Frontal cortex (tissue), 4 donors: ENCODE measurements around the gene CRYBA4. TPM values are rescaled to one million over a fixed set of nuclear protein-coding genes. Genes with fewer than 3 reads are reported as not detected.
"Not testable (repeated sequence)": the region's sequence is repeated elsewhere in the genome, so short reads cannot be mapped to it uniquely, and the experiment has no call there.

Experiments
- DNase-seq, 2 donors: peaks; one replicate each; pipeline ENCODE4 v3.0.0; 2012; ENCODE audit warnings: low spot score in 2 of 2
- FAIRE-seq: peaks from 2 replicates; lab custom pipeline; 2012; peaks lifted over from hg19 to GRCh38; lab: Jason Lieb, UNC
- total RNA-seq: library from RNA; depleted of rRNA; stranded (reverse); fragments of >200 nt; gene quantifications from one replicate; pipeline ENCODE4 v1.2.3, GENCODE V29; 2014
- donor health status: control.
- donor health status: control.
- donor health status: control.

The CRYBA4 gene
- total RNA-seq, 1 donor from 2014 or later: not detected

DNA sequence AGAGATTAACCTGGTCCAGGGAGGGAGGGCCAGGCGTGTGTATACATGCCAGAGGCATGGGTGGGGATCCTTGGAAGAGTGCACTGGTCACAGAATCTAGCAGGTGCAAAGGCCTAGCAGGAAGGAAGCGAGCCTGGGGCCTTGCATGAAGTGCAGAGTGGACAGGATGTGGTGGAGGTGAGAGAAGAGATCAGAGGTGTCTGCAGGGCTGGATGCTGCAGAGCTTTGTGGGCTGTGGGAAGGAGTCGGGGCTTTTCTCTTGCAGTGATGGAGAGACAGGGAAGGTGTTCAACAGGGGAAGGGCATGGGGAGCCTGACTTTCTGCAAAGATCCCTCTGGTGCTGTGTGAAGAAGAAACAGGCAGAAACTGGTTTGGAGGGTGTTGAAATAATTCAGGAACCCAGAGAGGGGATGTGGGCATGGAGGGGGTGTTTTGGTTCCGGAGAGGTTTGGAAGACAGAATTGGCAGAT, 29.3 kb upstream of the CRYBA4 start:
- DNase-seq (no peak), FAIRE-seq (no peak)

DNA sequence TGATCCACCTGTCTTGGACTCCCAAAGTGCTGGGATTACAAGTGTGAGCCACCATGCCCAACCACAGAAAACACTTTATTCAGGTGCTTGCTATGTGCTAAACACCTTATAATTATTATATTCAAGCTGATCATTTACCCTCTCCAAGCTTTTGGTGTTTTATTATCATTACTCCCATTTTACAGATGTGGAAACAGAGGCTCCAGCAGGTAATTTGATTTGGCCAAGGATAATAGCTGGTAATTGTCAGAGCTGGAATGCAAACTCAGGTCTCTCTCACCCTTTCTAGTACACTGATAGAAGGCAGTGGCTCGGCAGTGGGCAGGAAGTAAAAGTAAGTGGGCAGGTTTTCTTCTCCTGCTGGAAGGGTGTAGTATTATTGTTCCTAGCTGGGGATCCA, 28.0 kb upstream of the CRYBA4 start:
- DNase-seq (no peak), FAIRE-seq (no peak)

DNA sequence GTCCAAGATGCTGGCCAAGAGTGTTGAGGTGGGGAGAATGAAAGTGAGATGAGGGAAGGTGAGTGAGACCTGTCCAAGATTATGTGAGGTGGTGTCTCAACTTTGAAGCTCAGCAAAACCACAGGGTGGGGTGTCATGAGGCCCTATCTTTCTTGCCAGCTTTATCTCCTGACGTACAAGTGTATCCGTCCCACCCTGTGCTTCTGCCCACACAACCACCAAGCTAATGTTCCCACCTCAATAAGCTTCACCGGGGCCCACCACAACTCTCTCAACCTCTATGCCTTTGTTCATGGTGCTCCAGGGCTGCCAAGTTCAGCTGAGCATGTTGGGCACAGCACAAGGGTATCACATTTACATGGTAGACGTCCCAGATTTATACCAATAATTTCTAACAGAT, 24.7 kb upstream of the CRYBA4 start:
- FAIRE-seq (no peak), DNase-seq (no peak)

GRCh38 chr22:26597480-26597879, 24.3 kb upstream of the CRYBA4 start:
- no peak for DNase-seq
- no peak for FAIRE-seq

DNA sequence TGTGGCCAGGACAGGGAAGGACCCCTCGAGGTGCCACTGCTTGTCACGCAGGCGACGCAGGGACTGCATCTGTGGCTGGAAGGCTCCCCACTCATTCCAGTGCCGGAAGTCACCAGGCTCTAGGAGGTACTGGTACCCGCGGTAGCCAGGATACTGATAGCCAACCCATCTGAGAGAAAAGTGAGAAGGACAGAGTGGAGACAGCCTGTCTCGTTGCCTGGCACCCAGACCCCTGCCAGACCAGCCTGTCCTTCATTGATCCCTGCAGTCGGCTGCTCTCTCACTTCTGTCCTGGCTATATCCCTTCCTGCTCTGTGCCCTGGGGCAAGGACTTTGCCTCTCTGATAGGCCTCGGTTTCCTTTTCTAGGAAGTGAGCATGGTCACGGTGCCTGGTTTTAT, 22.3 kb upstream of the CRYBA4 start:
- no peak for DNase-seq
- no peak for FAIRE-seq

DNA sequence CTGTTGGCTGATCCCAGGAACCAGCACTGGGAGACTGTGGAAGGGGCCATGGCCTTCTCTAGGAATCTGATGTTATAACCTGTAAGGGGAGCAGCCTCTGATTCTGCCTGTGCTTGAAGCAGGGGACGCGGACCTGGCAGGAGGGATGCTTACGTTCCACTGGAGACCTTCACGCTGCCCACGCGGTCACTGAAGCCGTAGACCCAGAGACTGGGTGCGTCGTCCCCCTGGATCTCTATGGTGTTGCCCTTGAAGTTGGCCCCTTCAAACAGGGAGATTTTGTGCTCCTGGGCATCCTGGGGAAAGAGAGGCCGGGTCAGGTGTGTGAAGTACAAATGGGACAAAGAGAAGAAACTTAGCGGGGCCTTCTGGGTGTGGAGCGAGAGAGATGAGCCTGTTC, 20.0 kb upstream of the CRYBA4 start:
- DNase-seq (no peak), FAIRE-seq (no peak)

DNA sequence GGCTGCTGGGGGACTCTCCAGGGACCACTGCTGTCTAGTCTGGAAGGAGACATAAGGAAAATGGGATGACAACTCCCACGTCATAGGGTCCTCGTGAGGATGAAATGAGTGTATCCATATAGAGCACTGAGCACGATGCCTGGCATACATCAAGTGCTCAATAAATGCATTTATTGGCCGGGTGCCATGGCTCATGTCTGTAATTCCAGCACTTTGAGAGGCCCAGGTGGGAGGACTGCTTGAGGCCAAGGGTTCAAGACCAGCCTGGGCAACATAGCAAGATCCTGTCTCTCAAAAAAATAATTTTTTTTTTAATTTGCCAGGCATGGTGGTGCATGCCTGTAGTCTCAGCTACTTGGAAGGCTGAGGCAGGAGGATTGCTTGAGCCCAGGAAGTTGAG, 19.6 kb upstream of the CRYBA4 start:
- DNase-seq (no peak), FAIRE-seq (no peak)

DNA sequence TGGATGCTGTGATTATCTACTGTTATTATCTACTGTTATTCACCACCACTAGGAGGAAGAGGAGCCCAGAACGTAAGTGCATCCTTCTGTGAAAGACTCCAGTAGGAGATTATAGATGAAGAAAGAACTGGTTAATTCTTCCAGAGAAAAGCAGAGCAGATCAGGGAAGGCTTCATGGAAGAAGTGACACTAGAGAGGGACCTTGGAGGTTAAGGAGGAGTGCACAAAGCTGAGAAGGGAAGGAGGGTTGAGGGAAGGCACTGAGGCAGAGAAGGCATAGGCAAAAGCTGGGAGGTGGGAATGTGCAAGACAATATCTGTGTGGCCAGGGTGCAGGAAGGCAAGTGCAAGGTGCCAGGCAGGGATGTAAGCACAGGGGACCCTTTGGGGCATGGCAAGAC, 17.4 kb upstream of the CRYBA4 start:
- DNase-seq (no peak), FAIRE-seq (no peak)

- FAIRE-seq: no peak
Measured at GRCh38 chr22:26606611-26607010, 15.2 kb upstream of the CRYBA4 start.

GRCh38 chr22:26608129-26608528, 13.6 kb upstream of the CRYBA4 start:
- DNase-seq (no peak), FAIRE-seq (no peak)

More at GRCh38 chr22:26606611-26607010, 15.2 kb upstream of the CRYBA4 start:
- no peak for DNase-seq

GRCh38 chr22:26609287-26609686, 12.5 kb upstream of the CRYBA4 start:
- no peak for DNase-seq
- FAIRE-seq: no peak

GRCh38 chr22:26610072-26610958, 11.4 kb upstream of the CRYBA4 start:
- FAIRE-seq (no peak), DNase-seq (peak in 1 of 2 donors; percentile 59)

- DNase-seq (no peak), FAIRE-seq (no peak)
Measured at GRCh38 chr22:26610996-26611395, 10.8 kb upstream of the CRYBA4 start.

GRCh38 chr22:26612652-26613051, 9.1 kb upstream of the CRYBA4 start:
- DNase-seq (no peak), FAIRE-seq (no peak)

DNA sequence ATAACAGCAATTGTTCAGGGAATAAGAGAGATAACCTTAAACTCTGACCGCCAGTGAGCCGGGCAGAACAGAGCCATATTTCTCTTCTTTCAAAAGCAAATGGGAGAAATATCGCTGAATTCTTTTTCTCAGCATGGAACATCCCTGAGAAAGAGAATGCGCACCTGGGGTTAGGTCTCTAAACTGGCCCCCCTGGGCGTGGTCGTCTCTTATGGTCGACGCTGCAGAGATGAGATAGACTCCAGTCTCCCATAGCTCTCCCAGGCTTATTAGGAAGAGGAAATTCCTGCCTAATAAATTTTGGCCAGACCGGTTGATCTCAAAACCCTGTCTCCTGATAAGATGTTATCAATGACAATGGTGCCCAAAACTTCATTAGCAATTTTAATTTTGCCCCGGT, 8.0 kb upstream of the CRYBA4 start:
- FAIRE-seq, DNase-seq: not testable (repeated sequence)

GRCh38 chr22:26614322-26614721, 7.4 kb upstream of the CRYBA4 start:
- DNase-seq (no peak), FAIRE-seq (no peak)

GRCh38 chr22:26615149-26615548, 6.6 kb upstream of the CRYBA4 start:
- DNase-seq: no peak
- FAIRE-seq: no peak

DNA sequence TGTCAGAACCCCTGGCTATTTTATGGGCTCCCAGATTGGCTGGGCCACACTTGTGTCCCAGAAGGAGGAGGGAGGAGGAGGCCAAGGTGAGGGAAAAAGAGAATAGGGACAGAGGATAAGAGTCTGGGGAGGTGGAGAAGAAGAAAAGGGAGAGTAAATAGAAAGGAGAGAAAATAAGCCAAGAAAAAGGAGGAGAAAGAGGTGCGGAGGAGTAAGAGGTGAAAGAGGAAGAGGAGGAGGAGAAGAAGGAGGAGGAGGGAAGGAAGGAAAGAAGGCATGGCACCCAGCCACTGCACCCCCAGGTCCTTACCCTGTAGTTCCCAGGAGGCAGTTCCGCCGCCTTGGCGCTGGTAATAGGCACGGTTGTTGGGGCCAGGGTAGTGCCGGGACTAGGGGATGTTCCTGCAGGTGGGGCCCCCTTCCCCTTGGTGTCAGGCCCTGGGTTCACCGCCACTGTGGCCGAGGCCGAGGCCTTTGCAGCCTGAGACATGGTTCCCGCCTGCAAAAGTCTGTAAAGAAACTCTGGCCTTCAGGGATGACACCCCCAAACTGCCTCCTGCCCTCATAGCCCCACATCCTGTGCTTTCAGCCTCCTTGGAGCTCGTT, 5.8 kb upstream of the CRYBA4 start:
- FAIRE-seq: no peak
- no peak for DNase-seq

DNA sequence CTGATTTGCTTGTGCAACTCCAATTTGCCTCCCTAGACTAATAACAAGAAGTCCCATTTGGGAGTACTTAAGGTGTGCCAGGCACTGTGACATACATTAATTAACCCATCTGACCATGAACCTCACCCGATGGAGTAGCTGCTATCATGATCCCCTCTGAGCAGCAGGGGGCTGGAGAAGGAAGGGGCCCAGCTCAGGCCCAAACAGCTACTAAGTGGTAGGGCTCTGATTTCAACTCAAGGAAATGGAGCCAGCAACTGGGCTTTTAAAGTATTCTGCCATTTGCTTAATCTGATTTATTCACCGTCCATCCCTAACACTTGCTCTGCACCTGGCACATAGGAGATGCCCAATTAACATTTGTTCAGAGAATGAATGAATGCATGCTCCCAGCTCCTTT, 5.1 kb upstream of the CRYBA4 start:
- FAIRE-seq (no peak), DNase-seq (no peak)

GRCh38 chr22:26617271-26618199, 4.2 kb upstream of the CRYBA4 start, which contains the start of gene CRYBB1:
TSS of gene CRYBB1 (minus strand) at chr22:26618027. CDS start at chr22:26616319, 1,708 bp downstream.
- DNase-seq (no peak), FAIRE-seq (no peak)
